Heart right ventricle (tissue), 16 donors: ENCODE results near the gene TEX2. TPM values are rescaled to one million over a fixed set of nuclear protein-coding genes. Genes with fewer than 3 reads are reported as not detected.
A peak's percentile ranks its signal among the peaks of the same experiment; 100 is the strongest.

Experiments
- ATAC-seq, 8 donors: fragments of 200-7000 bp; cut with Tn5 transposase; one replicate each; pipeline ENCODE4 v1.9.1; 2020; ENCODE audit warnings: mild to moderate bottlenecking in 8 of 8, moderate library complexity in 8 of 8, moderate number of reproducible peaks in 1 of 8
- DNase-seq, 2 donors: peaks; one replicate each; pipeline ENCODE4 v3.0.0-alpha.2; 2020
- H3K27ac ChIP-seq, 10 donors: fragments of 200-600 bp; sonication (generic) in 2 of 10; one replicate each; pipeline versions ENCODE4 v1.5.0 to v1.8.0; 2020 to 2022; ENCODE audit warnings: mild to moderate bottlenecking in 3 of 10
- H3K27me3 ChIP-seq, 7 donors: fragments of 200-600 bp; one replicate each; pipeline ENCODE4 v1.8.0; 2021 to 2022; ENCODE audit warnings: mild to moderate bottlenecking in 2 of 7
- H3K36me3 ChIP-seq, 9 donors: fragments of 200-600 bp; sonication (generic) in 1 of 9; one replicate each; pipeline versions ENCODE4 v1.5.0 to v1.8.0; 2020 to 2022; ENCODE audit warnings: mild to moderate bottlenecking in 2 of 9
- H3K4me1 ChIP-seq, 9 donors: fragments of 200-600 bp; sonication (generic) in 1 of 9; one replicate each; pipeline versions ENCODE4 v1.5.0 to v1.8.0; 2020 to 2022; ENCODE audit warnings: mild to moderate bottlenecking in 4 of 9
- H3K4me3 ChIP-seq, 10 donors: fragments of 200-600 bp; sonication (generic) in 2 of 10; one replicate each; pipeline versions ENCODE4 v1.5.0 to v1.8.0; 2020 to 2022; ENCODE audit warnings: mild to moderate bottlenecking in 7 of 10, moderate library complexity in 2 of 10
- H3K9me3 ChIP-seq, 11 donors: fragments of 200-600 bp in 10 of 11; sonication (generic) in 2 of 11; one replicate each; pipeline versions ENCODE4 v1.5.0 to v1.8.0; 2013 to 2022; ENCODE audit warnings: mild to moderate bottlenecking in 2 of 11, control low read depth in 1 of 11, moderate library complexity in 1 of 11
- WGBS, 2 donors: extraction: QIAGEN DNeasy Blood & Tissue Kit; methylation state at CpG; one replicate each; pipeline ENCODE4 v1.1.7; 2013; ENCODE audit warnings: inconsistent platforms in 1 of 2; 5-methylcytosine and 5-hydroxymethylcytosine counted together
- intact Hi-C, 10 donors: fragments of 100-400 bp; cut with DNase I; formaldehyde crosslinking; loops; one replicate each; pipeline versions ENCODE4 v1.11.1 to v1.14.2; 2022
- polyA plus RNA-seq, 2 donors: library from polyadenylated mRNA; stranded (reverse); fragments of 200-250 nt; gene quantifications; one replicate each; pipeline ENCODE4 v1.2.3, GENCODE V29; 2013
- total RNA-seq, 10 donors: library from RNA; stranded (reverse); fragmentation: NEBNext Ultra II Directional in 3 of 10; extraction: Animal tissue kit (Norgen Biotek cat#: 25700) in 3 of 10; gene quantifications; one replicate each; pipeline versions ENCODE4 v1.2.1 to v1.2.4, GENCODE V29; 2021 to 2023
- TF ChIP-seq, protein P1 (sequence below), 9 donors: fragments of 200-600 bp; sonication (generic) in 2 of 9; IDR thresholded peaks; one replicate each; pipeline versions ENCODE4 v1.5.0 to v1.8.0; 2021 to 2022; ENCODE audit warnings: antibody characterized with exemption in 9 of 9, mild to moderate bottlenecking in 5 of 9, moderate library complexity in 1 of 9
- donor health status: Arrhythmogenic right ventricular cardiomyopathy.
- donor health status: ischemic (EF 13 %, LVEDD 7.1; RV severe dilation, severe dysfunction).
- donor health status: healthy with polysubstance abuse.
- donor health status: DM: no; HTN: yes; CAD: no.
- donor health status: DM: no; HTN: no; CAD: no.
- donor health status: ischemic (EF 25% LVEDD 6.9; RV normal size, moderate dysfunction).
- donor health status: ischemic (EF 25% LVEDD 5.7; RV mildly dilated, moderate dysfunction).
- donor health status: healthy.
- donor health status: DM: yes; HTN: yes; CAD: no.
- donor health status: Ischemic cardiomyopathy.
- donor health status: ischemic (EF 35%, LVEDD 5.7; RV mildly dilated, moderate dysfunction).
- donor health status: nonischemic (EF 11% LVEDD 7.7; RV severe dilation, severe dysfunction).
- donor health status: DM: yes; HTN: yes; CAD: no.
- donor health status: PGD.
- donor health status: ischemic (EF 29% LVEDD 5.4; RV normal size, mild dysfunction).
- donor health status: nonischemic (EF 23%, LVEDD 6.1; RV moderate dilation, normal function).

TEX2 gene
- total and polyA plus RNA-seq, 12 donors = 15.9 to 60.5 (median 54.5) TPM

DNA sequence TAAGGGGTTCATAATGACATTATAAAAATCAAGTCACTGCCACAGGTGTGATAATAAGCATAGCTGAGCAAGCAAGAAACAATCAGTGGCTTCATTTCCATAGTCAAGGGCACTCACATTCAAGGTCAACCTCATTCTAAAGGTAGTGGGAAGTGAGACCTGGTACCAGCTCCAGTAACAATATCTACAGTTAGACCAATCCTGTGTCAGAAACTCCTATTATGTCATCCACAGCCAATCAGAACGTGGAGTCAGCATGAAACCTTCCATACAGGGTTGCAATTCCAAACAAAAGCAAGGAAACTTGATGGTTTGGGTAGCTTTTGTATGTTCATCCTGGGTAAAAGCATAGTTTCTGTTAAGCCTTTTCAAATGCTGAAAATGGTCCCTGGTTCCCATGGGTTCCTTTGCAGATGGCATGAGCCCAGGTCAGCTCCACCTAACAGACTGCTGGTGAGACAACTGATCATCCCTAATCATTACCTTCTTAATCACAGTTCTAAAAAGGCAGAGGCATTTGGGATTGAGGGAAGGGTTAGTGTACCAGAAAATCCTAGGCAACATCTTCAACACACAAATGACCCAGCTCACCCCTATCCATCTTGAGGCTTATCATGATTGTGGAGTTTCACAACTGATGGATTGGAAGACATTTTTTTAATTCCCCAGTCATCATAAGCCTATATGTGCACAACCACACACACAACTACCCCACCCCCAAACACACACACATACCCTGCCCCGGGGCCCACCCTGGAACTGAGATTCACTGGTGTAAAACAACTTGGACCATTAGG, 30.4 kb downstream of the TEX2 start:
- Histone ChIP-seq H3K9me3 (no peaks in the 10 kb centered on the region), H3K27me3 (no peaks in the 10 kb centered on the region), H3K4me3 (no peak overlapping the region), H3K36me3 (no peaks in the 10 kb centered on the region), H3K4me1 (peaks cover 0 to 50% (median 36%) of the 10 kb centered on the region in 9 donors), H3K27ac (peak overlapping the region in 1 of 10 donors; percentile 57)
- 94 to 98% methylated on average over 2 of the region's 2 CpGs for WGBS, 2 donors
- TF ChIP-seq, protein P1, sequence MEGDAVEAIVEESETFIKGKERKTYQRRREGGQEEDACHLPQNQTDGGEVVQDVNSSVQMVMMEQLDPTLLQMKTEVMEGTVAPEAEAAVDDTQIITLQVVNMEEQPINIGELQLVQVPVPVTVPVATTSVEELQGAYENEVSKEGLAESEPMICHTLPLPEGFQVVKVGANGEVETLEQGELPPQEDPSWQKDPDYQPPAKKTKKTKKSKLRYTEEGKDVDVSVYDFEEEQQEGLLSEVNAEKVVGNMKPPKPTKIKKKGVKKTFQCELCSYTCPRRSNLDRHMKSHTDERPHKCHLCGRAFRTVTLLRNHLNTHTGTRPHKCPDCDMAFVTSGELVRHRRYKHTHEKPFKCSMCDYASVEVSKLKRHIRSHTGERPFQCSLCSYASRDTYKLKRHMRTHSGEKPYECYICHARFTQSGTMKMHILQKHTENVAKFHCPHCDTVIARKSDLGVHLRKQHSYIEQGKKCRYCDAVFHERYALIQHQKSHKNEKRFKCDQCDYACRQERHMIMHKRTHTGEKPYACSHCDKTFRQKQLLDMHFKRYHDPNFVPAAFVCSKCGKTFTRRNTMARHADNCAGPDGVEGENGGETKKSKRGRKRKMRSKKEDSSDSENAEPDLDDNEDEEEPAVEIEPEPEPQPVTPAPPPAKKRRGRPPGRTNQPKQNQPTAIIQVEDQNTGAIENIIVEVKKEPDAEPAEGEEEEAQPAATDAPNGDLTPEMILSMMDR (IDR thresholded peaks at IDR 0.05) = no peak
- DNase-seq (no peak), ATAC-seq (no peak)
- intact Hi-C loops = no loop called here

DNA sequence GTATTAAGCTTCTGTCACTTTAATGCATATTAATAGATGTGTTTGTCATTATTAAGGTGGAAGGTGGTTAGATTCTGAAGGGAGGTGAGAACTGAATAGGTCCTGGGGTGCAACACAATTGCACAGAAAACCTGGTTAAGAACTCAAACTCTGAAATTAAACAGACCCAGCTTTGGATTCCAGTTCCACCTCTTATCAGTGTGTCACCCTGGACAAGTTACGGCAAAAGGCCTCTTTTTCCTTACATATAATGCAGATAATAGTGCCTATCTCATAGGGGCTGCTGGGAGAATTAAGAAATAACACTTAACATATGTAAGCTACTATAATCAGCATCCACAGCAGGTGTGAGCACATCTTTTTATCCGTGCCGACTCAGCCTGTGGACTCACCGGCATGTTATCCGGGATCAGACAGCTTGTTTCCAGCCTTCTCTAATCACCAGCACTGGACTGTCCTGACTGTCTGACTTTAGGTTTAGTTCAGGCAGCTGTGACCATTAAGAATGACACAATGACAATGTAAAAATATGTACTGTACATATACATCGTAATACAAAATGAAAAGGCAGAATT, 31.4 kb downstream of the TEX2 start:
- Histone ChIP-seq H3K27me3 (no peaks in the 10 kb centered on the region), H3K4me1 (peaks cover 0 to 50% (median 36%) of the 10 kb centered on the region in 9 donors), H3K27ac (peak overlapping the region in 8 of 10 donors; percentile 21 to 70 (median 46)), H3K9me3 (no peaks in the 10 kb centered on the region), H3K36me3 (no peaks in the 10 kb centered on the region), H3K4me3 (no peak overlapping the region)
- WGBS, 2 donors = 45 to 62% methylated on average over 6 of the region's 6 CpGs
- ATAC-seq (peak in 1 of 8 donors; percentile 27), DNase-seq (no peak)
- TF ChIP-seq, protein P1 (IDR thresholded peaks at IDR 0.05) = no peak
- intact Hi-C loops = no loop called here

GRCh38 chr17:64230791-64231408, 32.2 kb downstream of the TEX2 start:
- H3K4me1 ChIP-seq = peaks cover 0 to 50% (median 36%) of the 10 kb centered on the region in 9 donors

More at GRCh38 chr17:64230791-64231408, 32.2 kb downstream of the TEX2 start:
- 52 to 56% methylated on average over 1 of the region's 1 CpG for WGBS, 2 donors
- Histone ChIP-seq H3K27ac (peak overlapping the region; percentile 24 to 70 (median 48)), H3K36me3 (no peaks in the 10 kb centered on the region), H3K27me3 (no peaks in the 10 kb centered on the region), H3K4me3 (no peak overlapping the region), H3K9me3 (no peaks in the 10 kb centered on the region)
- intact Hi-C loops = no loop called here
- TF ChIP-seq, protein P1 (IDR thresholded peaks at IDR 0.05) = no peak
- ATAC-seq = peak; percentile 39 to 78 (median 64)
- DNase-seq = no peak
